ENCODE measurements around the gene SLC35F3.
"Not testable (repeated sequence)": the region's sequence is repeated elsewhere in the genome, so short reads cannot be mapped to it uniquely, and the experiment has no call there.

SLC35F3 gene

GRCh38 chr1:234300096-234300495 lies 395.6 kb downstream of the SLC35F3 start:
- DNase-seq: no peak

- not testable (repeated sequence) for DNase-seq
Measured at GRCh38 chr1:234301663-234302062, 397.2 kb downstream of the SLC35F3 start.

GRCh38 chr1:234302354-234302962 lies 398.0 kb downstream of the SLC35F3 start:
- DNase-seq: no peak

- DNase-seq: no peak
Measured at GRCh38 chr1:234303231-234303630, 398.8 kb downstream of the SLC35F3 start.

GRCh38 chr1:234307726-234308125 lies 403.2 kb downstream of the SLC35F3 start:
- no peak for DNase-seq

GRCh38 chr1:234309243-234309597 lies 404.7 kb downstream of the SLC35F3 start:
- DNase-seq: no peak

- DNase-seq: peak; percentile 82
Measured at GRCh38 chr1:234309598-234310459, 405.4 kb downstream of the SLC35F3 start.

- no peak for DNase-seq
Measured at GRCh38 chr1:234310460-234310817, 406.0 kb downstream of the SLC35F3 start.

GRCh38 chr1:234311414-234311813 lies 406.9 kb downstream of the SLC35F3 start:
- DNase-seq: no peak

- no peak for DNase-seq
Measured at GRCh38 chr1:234313171-234313570, 408.7 kb downstream of the SLC35F3 start.

- no peak for DNase-seq
Measured at GRCh38 chr1:234315091-234315541, 410.6 kb downstream of the SLC35F3 start.

- DNase-seq: no peak
Measured at GRCh38 chr1:234315588-234315987, 411.1 kb downstream of the SLC35F3 start.

GRCh38 chr1:234316486-234316885 lies 412.0 kb downstream of the SLC35F3 start:
- DNase-seq: no peak

GRCh38 chr1:234316937-234317336 lies 412.5 kb downstream of the SLC35F3 start:
- no peak for DNase-seq

GRCh38 chr1:234320069-234320468 lies 415.6 kb downstream of the SLC35F3 start:
- no peak for DNase-seq

- no peak for DNase-seq
Measured at GRCh38 chr1:234320549-234320948, 416.1 kb downstream of the SLC35F3 start.

- no peak for DNase-seq
Measured at GRCh38 chr1:234321231-234321630, 416.8 kb downstream of the SLC35F3 start.

- no peak for DNase-seq
Measured at GRCh38 chr1:234322097-234322496, 417.6 kb downstream of the SLC35F3 start.

- DNase-seq: peak; percentile 47
Measured at GRCh38 chr1:234322979-234323378, 418.5 kb downstream of the SLC35F3 start.

GRCh38 chr1:234324821-234325220 lies 420.3 kb downstream of the SLC35F3 start:
- no peak for DNase-seq

GRCh38 chr1:234325878-234326496 lies 421.5 kb downstream of the SLC35F3 start:
- DNase-seq: no peak

- no peak for DNase-seq
Measured at GRCh38 chr1:234326497-234327366, 422.3 kb downstream of the SLC35F3 start.

GRCh38 chr1:234327577-234328164 lies 423.2 kb downstream of the SLC35F3 start:
- DNase-seq: no peak
